RWPE2 (cell line): ENCODE results near the gene GREM1.

Experiments
- ATAC-seq: fragments of 200-7000 bp; cut with Tn5 transposase; 3 replicates; pipeline ENCODE4 v1.9.1; 2021; ENCODE audit warnings: low read depth
- DNase-seq: peaks from one replicate; pipeline ENCODE4 v3.0.0-alpha.2; 2020; ENCODE audit warnings: low spot score
- H3K27ac ChIP-seq: fragments of 450-650 bp; 2 replicates; pipeline ENCODE4 v1.5.1; 2017; ENCODE audit warnings: mild to moderate bottlenecking; ENCODE audit not compliant: poor library complexity, severe bottlenecking
- H3K27me3 ChIP-seq: fragments of 250-450 bp; sonication (Bioruptor Pico); 2 replicates; pipeline ENCODE4 v1.5.1; 2021; ENCODE audit warnings: mild to moderate bottlenecking, moderate library complexity; ENCODE audit not compliant: insufficient read depth, poor library complexity, severe bottlenecking
- H3K36me3 ChIP-seq: fragments of 250-450 bp; sonication (Bioruptor Pico); 2 replicates; pipeline ENCODE4 v1.5.1; 2020; ENCODE audit warnings: low read depth, mild to moderate bottlenecking, moderate library complexity
- H3K4me1 ChIP-seq: fragments of 250-450 bp; sonication (Bioruptor Pico); 2 replicates; pipeline ENCODE4 v1.5.1; 2021; ENCODE audit warnings: mild to moderate bottlenecking, moderate library complexity; ENCODE audit not compliant: insufficient read depth, poor library complexity, severe bottlenecking
- H3K4me3 ChIP-seq: fragments of 250-450 bp; sonication (Bioruptor Pico); 2 replicates; pipeline ENCODE4 v1.5.1; 2021; ENCODE audit warnings: mild to moderate bottlenecking, moderate library complexity; ENCODE audit not compliant: severe bottlenecking
- H3K9me3 ChIP-seq: fragments of 250-450 bp; sonication (Bioruptor Pico); 2 replicates; pipeline ENCODE4 v1.5.1; 2021; ENCODE audit warnings: mild to moderate bottlenecking, moderate library complexity; ENCODE audit not compliant: severe bottlenecking
- TF ChIP-seq, protein P1 (sequence below): fragments of 450-650 bp; IDR thresholded peaks from one replicate; pipeline ENCODE4 v1.5.1; 2017; ENCODE audit warnings: mild to moderate bottlenecking, moderate library complexity; ENCODE audit not compliant: poor library complexity, severe bottlenecking

The GREM1 gene

DNA sequence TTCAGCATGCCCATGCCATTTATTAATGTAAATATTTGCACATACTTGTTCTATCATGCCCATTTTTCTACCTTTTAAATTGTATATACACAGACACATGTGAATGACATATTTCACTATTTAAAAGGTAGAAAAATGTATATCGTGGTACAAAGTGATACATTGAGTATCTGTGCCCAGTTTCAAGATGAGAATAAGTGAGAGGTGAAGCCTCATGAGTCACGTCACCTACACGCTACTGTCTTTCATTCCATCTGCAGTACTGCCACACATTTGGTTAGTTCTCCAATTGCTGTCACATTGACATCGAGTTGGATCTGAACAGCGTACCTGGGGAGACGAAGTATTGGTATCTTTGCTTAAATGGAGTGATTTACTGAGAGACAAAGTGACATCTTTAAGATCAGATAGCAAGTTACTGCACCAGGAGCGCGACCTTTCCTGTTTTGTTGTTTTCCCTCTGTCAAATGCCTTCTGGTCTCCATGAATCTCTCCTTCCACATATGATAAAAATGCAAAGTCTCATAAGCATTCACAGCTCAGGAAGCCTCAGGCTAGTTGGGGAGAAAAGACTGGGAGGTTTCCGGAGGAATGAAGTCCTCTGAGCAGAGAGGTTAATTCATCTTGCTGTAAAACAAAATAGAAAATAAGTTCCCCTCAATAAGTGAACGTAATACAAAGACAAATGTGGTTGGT lies 12.0 kb downstream of the GREM1 start:
- H3K36me3 ChIP-seq = no peaks in the 10 kb centered on the region
- TF ChIP-seq, protein P1, sequence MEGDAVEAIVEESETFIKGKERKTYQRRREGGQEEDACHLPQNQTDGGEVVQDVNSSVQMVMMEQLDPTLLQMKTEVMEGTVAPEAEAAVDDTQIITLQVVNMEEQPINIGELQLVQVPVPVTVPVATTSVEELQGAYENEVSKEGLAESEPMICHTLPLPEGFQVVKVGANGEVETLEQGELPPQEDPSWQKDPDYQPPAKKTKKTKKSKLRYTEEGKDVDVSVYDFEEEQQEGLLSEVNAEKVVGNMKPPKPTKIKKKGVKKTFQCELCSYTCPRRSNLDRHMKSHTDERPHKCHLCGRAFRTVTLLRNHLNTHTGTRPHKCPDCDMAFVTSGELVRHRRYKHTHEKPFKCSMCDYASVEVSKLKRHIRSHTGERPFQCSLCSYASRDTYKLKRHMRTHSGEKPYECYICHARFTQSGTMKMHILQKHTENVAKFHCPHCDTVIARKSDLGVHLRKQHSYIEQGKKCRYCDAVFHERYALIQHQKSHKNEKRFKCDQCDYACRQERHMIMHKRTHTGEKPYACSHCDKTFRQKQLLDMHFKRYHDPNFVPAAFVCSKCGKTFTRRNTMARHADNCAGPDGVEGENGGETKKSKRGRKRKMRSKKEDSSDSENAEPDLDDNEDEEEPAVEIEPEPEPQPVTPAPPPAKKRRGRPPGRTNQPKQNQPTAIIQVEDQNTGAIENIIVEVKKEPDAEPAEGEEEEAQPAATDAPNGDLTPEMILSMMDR = no peak
- no peaks in the 10 kb centered on the region for H3K9me3 ChIP-seq
- no peak for DNase-seq
- peaks cover 16% of the 10 kb centered on the region for H3K4me1 ChIP-seq
- no peak for ATAC-seq
- H3K27me3 ChIP-seq = no peaks in the 10 kb centered on the region
- H3K4me3 ChIP-seq = no peak overlapping the region
- peak overlapping the region; percentile 1 for H3K27ac ChIP-seq

DNA sequence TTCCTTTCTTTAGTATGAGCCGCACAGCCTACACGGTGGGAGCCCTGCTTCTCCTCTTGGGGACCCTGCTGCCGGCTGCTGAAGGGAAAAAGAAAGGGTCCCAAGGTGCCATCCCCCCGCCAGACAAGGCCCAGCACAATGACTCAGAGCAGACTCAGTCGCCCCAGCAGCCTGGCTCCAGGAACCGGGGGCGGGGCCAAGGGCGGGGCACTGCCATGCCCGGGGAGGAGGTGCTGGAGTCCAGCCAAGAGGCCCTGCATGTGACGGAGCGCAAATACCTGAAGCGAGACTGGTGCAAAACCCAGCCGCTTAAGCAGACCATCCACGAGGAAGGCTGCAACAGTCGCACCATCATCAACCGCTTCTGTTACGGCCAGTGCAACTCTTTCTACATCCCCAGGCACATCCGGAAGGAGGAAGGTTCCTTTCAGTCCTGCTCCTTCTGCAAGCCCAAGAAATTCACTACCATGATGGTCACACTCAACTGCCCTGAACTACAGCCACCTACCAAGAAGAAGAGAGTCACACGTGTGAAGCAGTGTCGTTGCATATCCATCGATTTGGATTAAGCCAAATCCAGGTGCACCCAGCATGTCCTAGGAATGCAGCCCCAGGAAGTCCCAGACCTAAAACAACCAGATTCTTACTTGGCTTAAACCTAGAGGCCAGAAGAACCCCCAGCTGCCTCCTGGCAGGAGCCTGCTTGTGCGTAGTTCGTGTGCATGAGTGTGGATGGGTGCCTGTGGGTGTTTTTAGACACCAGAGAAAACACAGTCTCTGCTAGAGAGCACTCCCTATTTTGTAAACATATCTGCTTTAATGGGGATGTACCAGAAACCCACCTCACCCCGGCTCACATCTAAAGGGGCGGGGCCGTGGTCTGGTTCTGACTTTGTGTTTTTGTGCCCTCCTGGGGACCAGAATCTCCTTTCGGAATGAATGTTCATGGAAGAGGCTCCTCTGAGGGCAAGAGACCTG lies 13.2 kb downstream of the GREM1 start:
- DNase-seq = peak; percentile 97
- Histone ChIP-seq H3K9me3 (no peaks in the 10 kb centered on the region), H3K27ac (peak overlapping the region; percentile 1), H3K4me3 (no peak overlapping the region), H3K27me3 (no peaks in the 10 kb centered on the region), H3K36me3 (no peaks in the 10 kb centered on the region), H3K4me1 (peaks cover 16% of the 10 kb centered on the region)
- TF ChIP-seq, protein P1 = no peak
- peak; percentile 97 for ATAC-seq

GRCh38 chr15:32732574-32733157 lies 14.9 kb downstream of the GREM1 start:
- ATAC-seq = no peak
- no peaks in the 10 kb centered on the region for H3K9me3 ChIP-seq
- no peak overlapping the region for H3K4me3 ChIP-seq
- no peak for DNase-seq
- no peaks in the 10 kb centered on the region for H3K36me3 ChIP-seq
- H3K27ac ChIP-seq = no peak overlapping the region
- TF ChIP-seq, protein P1 = no peak
- no peaks in the 10 kb centered on the region for H3K27me3 ChIP-seq
- H3K4me1 ChIP-seq = peaks cover 16% of the 10 kb centered on the region

DNA sequence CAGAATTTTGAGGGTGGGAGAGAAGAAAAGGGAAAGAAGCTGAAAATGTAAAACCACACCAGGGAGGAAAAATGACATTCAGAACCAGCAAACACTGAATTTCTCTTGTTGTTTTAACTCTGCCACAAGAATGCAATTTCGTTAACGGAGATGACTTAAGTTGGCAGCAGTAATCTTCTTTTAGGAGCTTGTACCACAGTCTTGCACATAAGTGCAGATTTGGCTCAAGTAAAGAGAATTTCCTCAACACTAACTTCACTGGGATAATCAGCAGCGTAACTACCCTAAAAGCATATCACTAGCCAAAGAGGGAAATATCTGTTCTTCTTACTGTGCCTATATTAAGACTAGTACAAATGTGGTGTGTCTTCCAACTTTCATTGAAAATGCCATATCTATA lies 15.5 kb downstream of the GREM1 start:
- ATAC-seq = no peak
- no peaks in the 10 kb centered on the region for H3K27me3 ChIP-seq
- DNase-seq = no peak
- H3K4me1 ChIP-seq = peaks cover 16% of the 10 kb centered on the region
- TF ChIP-seq, protein P1 = no peak
- no peaks in the 10 kb centered on the region for H3K36me3 ChIP-seq
- H3K4me3 ChIP-seq = no peak overlapping the region
- no peak overlapping the region for H3K27ac ChIP-seq
- no peaks in the 10 kb centered on the region for H3K9me3 ChIP-seq
